A549 treated with CpdA at 1 μM for 4 hours (cell line): ENCODE results near the gene MT1G. TPM values are rescaled to one million over a fixed set of nuclear protein-coding genes. Genes with fewer than 3 reads are reported as not detected.

Source experiments
- total RNA-seq: library from RNA; stranded (reverse); fragments of 200-300 nt; extraction: Qiagen RNA extraction; gene quantifications from 5 replicates; pipeline ENCODE4 v1.2.3, GENCODE V29; 2022; ENCODE audit warnings: low read depth

Gene MT1G
- total RNA-seq = not detected in 5 replicates

GRCh38 chr16:56667581-56668571 is at the start of gene MT1G:
Gene MT1G (minus strand): TSS chr16:56668065. CDS start chr16:56667993, 72 bp downstream.

DNA sequence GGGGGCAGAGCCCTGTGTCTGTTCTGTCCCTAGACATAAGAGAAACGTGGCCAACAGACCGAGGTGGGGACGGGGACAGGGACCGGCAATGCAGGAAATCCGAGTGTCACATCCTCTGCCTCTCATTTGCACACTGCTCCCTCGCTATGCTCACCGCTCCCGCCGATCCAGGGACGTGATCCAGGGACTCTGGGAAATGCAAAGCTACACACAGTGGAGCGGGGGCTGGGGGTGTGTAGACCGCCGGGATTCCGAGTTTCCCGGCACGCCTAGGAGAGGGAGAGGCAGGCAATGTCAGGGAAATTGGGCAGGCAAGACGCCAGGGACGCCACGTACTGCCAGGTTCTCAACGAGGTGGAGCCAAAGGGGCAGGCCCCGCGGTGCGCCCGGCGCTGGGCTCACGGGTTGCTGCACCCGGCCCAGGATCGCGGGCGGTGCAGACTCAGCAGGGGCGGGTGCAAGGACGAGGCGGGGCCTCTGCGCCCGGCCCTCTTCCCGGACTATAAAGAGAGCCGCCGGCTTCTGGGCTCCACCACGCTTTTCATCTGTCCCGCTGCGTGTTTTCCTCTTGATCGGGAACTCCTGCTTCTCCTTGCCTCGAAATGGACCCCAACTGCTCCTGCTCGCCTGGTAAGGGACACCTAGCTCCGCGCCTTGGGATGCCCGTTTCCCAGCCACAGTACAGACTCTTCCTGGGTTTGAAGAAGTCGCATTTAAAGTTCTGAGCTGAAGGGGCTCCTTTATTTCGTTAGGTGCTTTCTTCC is 14.3 kb upstream of the MT1G start, which contains the start of gene MT1X:
MT1X (plus strand) TSS at position 532 of the 764 bp plus-strand sequence; CDS start at position 603, 71 bp downstream.

DNA sequence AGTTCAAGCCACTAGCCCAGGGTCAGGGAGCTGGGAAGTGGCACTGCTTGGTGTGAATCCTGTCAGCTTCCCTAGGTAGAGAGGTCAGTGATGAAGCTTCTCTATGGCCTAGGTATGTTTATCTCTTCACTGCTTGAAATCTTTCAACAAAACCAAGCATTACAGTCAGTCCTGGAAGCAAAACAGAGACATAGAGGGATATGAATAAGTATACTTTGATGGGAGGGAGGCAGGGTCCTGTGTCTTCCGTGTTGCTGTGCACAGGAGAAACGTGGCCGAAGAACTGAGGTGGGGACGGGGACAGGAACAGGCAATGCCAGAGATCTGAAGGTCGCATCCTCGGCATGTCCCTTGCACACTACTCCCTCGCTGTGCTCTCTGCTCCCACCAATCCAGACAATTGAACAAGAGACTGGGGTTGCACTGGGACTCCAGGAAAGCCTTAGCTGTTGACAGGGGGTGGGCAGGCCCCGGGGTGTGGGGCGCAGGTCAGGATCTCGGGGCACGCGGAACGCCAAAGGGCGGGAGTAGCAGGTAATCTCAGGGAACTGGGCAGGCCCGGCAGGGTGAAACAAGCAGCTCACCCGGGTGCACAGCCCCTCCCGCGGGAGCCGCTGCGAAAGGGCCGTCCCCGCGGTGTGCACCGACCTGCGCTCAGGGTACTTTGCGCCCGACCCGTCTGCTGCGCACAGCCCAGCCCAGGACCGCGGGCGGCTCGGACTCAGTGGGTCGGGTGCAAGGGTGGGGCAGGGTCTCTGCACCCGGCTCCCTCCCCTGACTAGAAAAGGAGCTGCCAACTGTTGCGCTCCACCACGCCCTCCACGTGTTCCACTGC is 1.4 kb upstream of the MT1G start, which contains the start of gene MT1H:
MT1H (plus strand) TSS at position 810 of the 835 bp plus-strand sequence. CDS start 71 bp downstream, outside the sequence.

GRCh38 chr16:56657555-56658326 is 10.1 kb downstream of the MT1G start, which contains the start of gene MT1F:
Gene MT1F (plus strand): TSS chr16:56657959. CDS start chr16:56658059, 100 bp downstream.

GRCh38 chr16:56651586-56651985 is 16.3 kb downstream of the MT1G start, which contains the start of gene MT1B:
Gene MT1B (plus strand): TSS chr16:56651886. CDS start chr16:56651954, 68 bp downstream.

DNA sequence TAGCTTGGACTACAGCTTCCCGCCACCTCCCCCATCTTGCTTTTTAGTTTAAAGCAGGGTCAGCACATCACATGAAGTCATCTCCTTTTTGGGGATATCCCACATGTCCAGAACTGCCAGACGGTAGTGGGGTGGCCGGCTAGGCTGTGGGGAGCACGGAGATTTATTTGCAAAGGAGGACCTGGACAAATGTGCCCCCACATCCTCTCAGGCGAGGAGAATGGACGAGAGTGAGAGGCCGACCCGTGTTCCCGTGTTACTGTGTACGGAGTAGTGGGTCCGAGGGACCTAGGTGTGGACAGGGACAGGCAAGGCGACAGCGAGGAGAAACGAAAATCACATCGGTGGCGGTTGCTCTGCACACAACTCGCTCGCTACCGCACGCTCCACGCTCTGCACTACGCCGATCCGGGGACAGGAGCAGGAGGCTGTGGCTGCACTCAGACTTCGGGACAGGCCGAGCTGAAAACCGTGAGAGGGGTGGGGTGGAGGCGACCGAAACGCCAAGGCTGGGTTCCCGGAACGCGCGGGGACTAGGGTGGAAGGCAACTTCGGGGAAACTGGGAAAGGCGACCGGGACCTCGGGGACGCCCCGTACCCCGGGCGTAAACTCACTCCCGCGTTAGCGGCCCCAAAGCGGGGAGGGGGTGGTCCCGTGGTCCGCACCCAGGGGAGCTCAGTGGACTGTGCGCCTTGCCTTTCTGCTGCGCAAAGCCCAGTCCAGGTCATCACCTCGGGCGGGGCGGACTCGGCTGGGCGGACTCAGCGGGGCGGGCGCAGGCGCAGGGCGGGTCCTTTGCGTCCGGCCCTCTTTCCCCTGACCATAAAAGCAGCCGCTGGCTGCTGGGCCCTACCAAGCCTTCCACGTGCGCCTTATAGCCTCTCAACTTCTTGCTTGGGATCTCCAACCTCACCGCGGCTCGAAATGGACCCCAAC is 29.8 kb downstream of the MT1G start, which contains the start of gene MT1A:
MT1A (plus strand) TSS at position 853 of the 937 bp plus-strand sequence; CDS start at position 926, 73 bp downstream.

GRCh38 chr16:56632156-56632847 is 35.6 kb downstream of the MT1G start, which contains the start of gene MT1M:
Gene MT1M (plus strand): TSS chr16:56632659. CDS start chr16:56632732, 73 bp downstream.

DNA sequence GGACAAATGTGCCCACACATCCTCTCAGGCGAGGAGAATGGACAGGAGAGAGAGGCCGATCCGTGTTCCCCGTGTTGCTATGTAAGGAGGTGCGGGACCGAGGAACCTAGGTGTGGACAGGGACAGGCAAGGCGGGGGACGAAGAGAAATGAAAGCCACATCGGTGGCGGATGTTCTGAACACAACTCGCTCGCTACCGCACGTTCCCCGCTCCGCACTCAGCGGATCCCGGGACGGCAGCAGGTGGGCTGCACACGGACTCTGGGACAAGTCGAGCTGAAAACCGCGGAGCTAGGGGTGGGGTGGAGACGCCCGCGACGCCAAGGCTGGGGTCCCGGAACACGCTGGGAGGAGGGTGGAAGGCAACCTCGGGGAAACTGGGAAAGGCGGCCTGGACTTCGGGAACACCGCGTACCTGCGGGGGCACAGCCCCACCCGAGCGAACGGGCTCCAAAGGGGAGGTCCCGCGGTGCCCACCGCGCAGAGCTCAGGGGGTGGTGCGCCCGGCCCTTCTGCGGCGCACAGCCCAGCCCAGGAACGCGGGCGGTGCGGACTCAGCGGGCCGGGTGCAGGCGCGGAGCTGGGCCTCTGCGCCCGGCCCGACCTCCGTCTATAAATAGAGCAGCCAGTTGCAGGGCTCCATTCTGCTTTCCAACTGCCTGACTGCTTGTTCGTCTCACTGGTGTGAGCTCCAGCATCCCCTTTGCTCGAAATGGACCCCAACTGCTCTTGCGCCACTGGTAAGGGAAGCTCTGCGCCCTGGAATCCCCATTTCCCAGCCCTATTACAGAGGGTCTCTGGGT is 42.5 kb downstream of the MT1G start, which contains the start of gene MT1E:
MT1E (plus strand) TSS at position 642 of the 803 bp plus-strand sequence; CDS start at position 713, 71 bp downstream.

Other genes starting within 250 kb of the MT1G start
- gene AMFR, start 242.5 kb downstream of the MT1G start, total RNA-seq = 56.4 to 67.6 TPM (median 59.3 TPM) in 5 replicates
- gene NUDT21, start 216.7 kb downstream of the MT1G start, total RNA-seq = 105 to 122 TPM (median 110 TPM) in 5 replicates
- 63.9 to 103 TPM (median 74.3 TPM) in 5 replicates for gene OGFOD1, start 216.5 kb downstream of the MT1G start, total RNA-seq
- gene BBS2, start 148.0 kb downstream of the MT1G start, total RNA-seq = 16.3 to 21.6 TPM (median 19.4 TPM) in 5 replicates
- gene MT4, start 103.0 kb downstream of the MT1G start, total RNA-seq = not detected in 5 replicates
- gene MT3, start 78.5 kb downstream of the MT1G start, total RNA-seq = 1.5 TPM in 1 of 5 replicates, not detected in the others
- 559 to 813 TPM (median 661 TPM) in 5 replicates for gene MT2A, start 59.5 kb downstream of the MT1G start, total RNA-seq
- gene MT1E, start 42.3 kb downstream of the MT1G start, total RNA-seq = 0.80 TPM in 1 of 5 replicates, not detected in the others
- gene MT1M, start 35.4 kb downstream of the MT1G start, total RNA-seq = not detected in 5 replicates
- gene MT1A, start 29.4 kb downstream of the MT1G start, total RNA-seq = 11.0 to 18.4 TPM (median 16.2 TPM) in 5 replicates
- gene MT1B, start 16.2 kb downstream of the MT1G start, total RNA-seq = not detected in 5 replicates
- 7.8 to 18.7 TPM (median 12.3 TPM) in 5 replicates for gene MT1F, start 10.1 kb downstream of the MT1G start, total RNA-seq
- gene MT1H, start 1.7 kb upstream of the MT1G start, total RNA-seq = not detected in 5 replicates
- gene MT1X, start 14.4 kb upstream of the MT1G start, total RNA-seq = 152 to 245 TPM (median 180 TPM) in 5 replicates
- gene NUP93, start 62.1 kb upstream of the MT1G start, total RNA-seq = 80.5 to 105 TPM (median 103 TPM) in 5 replicates
- not detected in 5 replicates for gene SLC12A3, start 197.1 kb upstream of the MT1G start, total RNA-seq